Stimulated activated naive B cell treated with anti-CD40 and anti-IgM and Interleukin-4, amounts not matched to agents 10 μg/mL and 1 μg/mL and 100 μg/mL, for 72 hours (primary cell): Measurements from ENCODE around the gene GCKR.

Source experiments
- ATAC-seq, 2 donors: fragments of 150-1000 bp; cut with Tn5 transposase; replicated peaks; 2 replicates each; pipeline ENCODE4 v1.10.0; 2021; ENCODE audit warnings: moderate library complexity in 1 of 2
- DNase-seq: peaks from one replicate; pipeline ENCODE4 v3.0.0; 2021
- H3K27ac Mint-ChIP-seq: one replicate; pipeline ENCODE4 v1.8.0; 2022; ENCODE audit warnings: mild to moderate bottlenecking, mixed read lengths
- H3K27me3 Mint-ChIP-seq, 2 donors: one replicate each; pipeline ENCODE4 v1.8.0; 2022; ENCODE audit warnings: mixed read lengths in 2 of 2
- H3K36me3 Mint-ChIP-seq, 2 donors: one replicate each; pipeline ENCODE4 v1.8.0; 2022; ENCODE audit warnings: mixed read lengths in 2 of 2, mild to moderate bottlenecking in 1 of 2
- H3K4me1 Mint-ChIP-seq, 2 donors: one replicate each; pipeline ENCODE4 v1.8.0; 2022; ENCODE audit warnings: mixed read lengths in 2 of 2, mild to moderate bottlenecking in 1 of 2
- H3K4me3 Mint-ChIP-seq, 2 donors: one replicate each; pipeline ENCODE4 v1.8.0; 2022; ENCODE audit warnings: mild to moderate bottlenecking in 2 of 2, mixed read lengths in 2 of 2, moderate library complexity in 1 of 2
- H3K9me3 Mint-ChIP-seq, 2 donors: one replicate each; pipeline ENCODE4 v1.8.0; 2022; ENCODE audit warnings: mixed read lengths in 2 of 2, mild to moderate bottlenecking in 1 of 2

The GCKR gene, protein sequence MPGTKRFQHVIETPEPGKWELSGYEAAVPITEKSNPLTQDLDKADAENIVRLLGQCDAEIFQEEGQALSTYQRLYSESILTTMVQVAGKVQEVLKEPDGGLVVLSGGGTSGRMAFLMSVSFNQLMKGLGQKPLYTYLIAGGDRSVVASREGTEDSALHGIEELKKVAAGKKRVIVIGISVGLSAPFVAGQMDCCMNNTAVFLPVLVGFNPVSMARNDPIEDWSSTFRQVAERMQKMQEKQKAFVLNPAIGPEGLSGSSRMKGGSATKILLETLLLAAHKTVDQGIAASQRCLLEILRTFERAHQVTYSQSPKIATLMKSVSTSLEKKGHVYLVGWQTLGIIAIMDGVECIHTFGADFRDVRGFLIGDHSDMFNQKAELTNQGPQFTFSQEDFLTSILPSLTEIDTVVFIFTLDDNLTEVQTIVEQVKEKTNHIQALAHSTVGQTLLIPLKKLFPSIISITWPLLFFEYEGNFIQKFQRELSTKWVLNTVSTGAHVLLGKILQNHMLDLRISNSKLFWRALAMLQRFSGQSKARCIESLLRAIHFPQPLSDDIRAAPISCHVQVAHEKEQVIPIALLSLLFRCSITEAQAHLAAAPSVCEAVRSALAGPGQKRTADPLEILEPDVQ

DNA sequence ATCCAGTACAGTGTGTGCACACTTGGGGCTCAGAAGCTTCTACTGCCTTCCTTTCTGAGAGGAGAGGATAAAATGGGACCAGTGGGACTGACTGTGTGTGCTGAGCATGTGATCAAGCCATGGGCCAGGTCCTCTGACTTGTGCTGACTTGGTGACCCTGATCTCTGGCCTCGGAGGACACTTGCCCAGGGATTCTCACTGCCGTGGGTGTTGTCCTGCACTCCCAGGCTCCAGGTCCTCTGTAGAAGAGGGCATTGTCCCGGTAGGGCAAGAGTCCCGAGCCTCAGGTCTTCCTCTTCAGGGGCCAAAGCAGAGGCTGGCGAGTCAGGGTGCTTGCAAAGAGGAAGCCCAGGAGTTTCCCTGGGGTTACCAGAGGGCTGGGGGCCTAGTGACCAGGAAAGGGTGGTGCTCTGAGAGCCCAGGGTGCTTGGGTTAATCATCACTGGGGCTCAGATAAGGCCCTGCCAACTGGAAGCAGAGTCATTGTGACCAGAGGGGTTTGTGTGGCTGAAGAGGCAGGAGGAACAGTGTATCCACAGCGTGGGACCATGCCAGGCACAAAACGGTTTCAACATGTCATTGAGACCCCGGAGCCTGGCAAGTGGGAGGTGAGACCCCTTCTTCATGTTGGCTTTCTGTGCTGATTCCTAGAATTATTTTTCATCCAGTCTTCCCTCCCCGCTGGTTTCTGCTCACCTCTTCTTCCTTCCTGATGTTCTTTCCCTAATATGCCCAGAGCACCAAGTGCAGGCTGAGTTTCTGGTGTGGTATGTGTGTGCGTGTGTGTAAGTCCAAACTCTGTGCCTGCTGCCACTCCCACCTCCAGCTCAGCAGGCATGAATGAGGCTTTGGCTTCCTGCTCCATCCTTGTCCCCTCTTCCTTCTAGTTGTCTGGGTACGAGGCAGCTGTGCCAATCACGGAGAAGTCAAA is at the start of gene GCKR:
Gene GCKR (plus strand): TSS at position 483 of the 931 bp plus-strand sequence. CDS start 66 bp downstream, at position 549.
- ATAC-seq (peak; percentile 29 to 42), DNase-seq (no peak)
- no peaks in the 10 kb centered on the region for H3K9me3 Mint-ChIP-seq
- peaks cover 7 to 17% of the 10 kb centered on the region in 2 donors for H3K4me1 Mint-ChIP-seq
- H3K4me3 Mint-ChIP-seq = peak within 1 kb of the TSS; percentile 86 to 88
- peaks cover 0 to 3% of the 10 kb centered on the region in 2 donors for H3K36me3 Mint-ChIP-seq
- H3K27me3 Mint-ChIP-seq = peaks cover 52 to 63% of the 10 kb centered on the region in 2 donors
- H3K27ac Mint-ChIP-seq = no peak within 1 kb of the TSS

DNA sequence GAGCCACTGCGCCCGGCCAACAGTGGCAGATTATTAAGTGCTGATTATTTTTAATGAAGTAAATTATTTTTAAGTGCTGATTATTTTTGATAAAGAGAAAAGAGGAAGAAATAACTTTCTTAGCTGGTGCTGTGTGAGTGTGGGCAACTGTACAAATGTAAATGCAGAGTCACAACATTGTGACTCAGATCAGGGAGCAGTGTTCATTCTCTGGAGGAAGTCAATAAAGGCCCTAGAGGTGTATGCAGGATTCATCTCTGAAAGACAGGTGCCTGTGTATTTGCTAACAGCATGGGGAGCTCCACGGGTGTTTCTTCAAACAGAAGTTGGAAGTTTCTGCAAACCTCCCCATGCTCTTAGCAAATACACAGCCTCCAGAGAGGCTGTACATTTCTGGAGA is 48.3 kb upstream of the GCKR start:
- H3K36me3 Mint-ChIP-seq = peaks cover 19 to 45% of the 10 kb centered on the region in 2 donors
- no peaks in the 10 kb centered on the region for H3K9me3 Mint-ChIP-seq
- no peaks in the 10 kb centered on the region for H3K27me3 Mint-ChIP-seq
- DNase-seq = no peak
- H3K27ac Mint-ChIP-seq = no peak overlapping the region
- H3K4me1 Mint-ChIP-seq = peaks cover 0 to under 1% of the 10 kb centered on the region in 2 donors
- H3K4me3 Mint-ChIP-seq = no peak overlapping the region
- ATAC-seq = no peak

DNA sequence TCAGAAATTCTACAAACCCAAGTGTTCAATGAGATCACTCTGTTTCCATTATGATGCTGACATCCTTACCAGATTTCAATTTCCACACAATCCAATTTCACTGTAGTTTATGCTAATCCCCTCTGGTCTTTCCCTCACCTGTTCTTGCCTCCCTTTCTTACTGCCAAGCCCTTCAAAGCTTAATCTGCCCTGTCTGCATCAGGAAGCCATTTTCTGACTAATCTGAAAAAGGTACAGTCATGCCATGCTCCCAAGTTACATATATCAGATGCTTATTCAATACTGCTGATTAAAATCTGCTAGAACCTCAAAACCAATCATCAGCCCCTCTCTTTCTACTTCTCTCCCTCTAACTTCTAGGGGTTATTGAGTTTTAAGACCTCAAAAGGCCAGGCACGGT is 45.5 kb upstream of the GCKR start:
- Mint-ChIP-seq H3K4me1 (no peaks in the 10 kb centered on the region), H3K27me3 (no peaks in the 10 kb centered on the region), H3K36me3 (peaks cover 25 to 47% of the 10 kb centered on the region in 2 donors), H3K4me3 (no peak overlapping the region), H3K9me3 (no peaks in the 10 kb centered on the region), H3K27ac (no peak overlapping the region)
- ATAC-seq = no peak
- DNase-seq = no peak

DNA sequence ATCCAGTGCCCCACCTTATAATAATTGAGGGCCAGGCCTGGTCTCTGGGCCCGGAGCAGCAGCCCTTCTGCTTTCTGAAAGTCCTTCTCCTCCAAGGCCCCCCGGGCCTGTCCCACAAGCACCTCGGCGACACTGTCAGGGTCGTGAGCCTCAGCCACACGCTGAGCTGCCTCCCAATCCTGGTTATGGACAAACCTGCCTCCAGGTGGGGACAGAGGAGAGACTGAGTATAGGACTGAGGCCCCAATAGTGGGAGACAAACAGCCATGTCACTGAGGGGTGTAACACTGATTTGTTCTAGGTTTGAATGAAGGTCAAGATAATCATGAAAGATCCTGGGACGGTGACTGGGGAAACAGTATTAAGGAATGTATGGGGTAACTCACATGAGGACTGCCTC is 42.7 kb upstream of the GCKR start:
- peaks cover 23 to 52% of the 10 kb centered on the region in 2 donors for H3K36me3 Mint-ChIP-seq
- no peak for DNase-seq
- H3K4me1 Mint-ChIP-seq = no peaks in the 10 kb centered on the region
- no peaks in the 10 kb centered on the region for H3K9me3 Mint-ChIP-seq
- H3K27me3 Mint-ChIP-seq = no peaks in the 10 kb centered on the region
- no peak for ATAC-seq
- no peak overlapping the region for H3K27ac Mint-ChIP-seq
- no peak overlapping the region for H3K4me3 Mint-ChIP-seq

DNA sequence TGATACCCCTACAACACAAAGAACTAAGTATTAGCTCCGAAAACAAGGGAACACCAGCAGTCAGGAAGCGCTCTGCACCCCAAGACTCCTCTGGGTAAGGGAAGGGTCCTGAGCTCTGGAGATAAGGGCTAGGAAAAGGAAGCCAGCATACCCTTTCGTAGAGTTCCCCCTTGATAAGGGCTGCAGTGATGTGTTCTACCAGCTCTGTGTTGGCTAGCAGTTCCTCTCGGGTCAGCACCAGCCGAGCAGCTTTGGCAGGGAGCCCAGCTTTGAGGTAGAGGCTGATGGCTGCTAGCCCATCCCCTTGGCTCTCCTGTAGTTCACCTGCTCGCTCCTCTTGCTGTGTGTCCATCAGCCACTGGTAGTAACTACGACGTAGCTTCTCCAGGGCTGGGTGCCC is 35.5 kb upstream of the GCKR start:
- Mint-ChIP-seq H3K9me3 (no peaks in the 10 kb centered on the region), H3K4me1 (no peaks in the 10 kb centered on the region), H3K4me3 (no peak overlapping the region), H3K27me3 (no peaks in the 10 kb centered on the region), H3K36me3 (peaks cover 6 to 48% of the 10 kb centered on the region in 2 donors), H3K27ac (no peak overlapping the region)
- ATAC-seq (no peak), DNase-seq (no peak)

DNA sequence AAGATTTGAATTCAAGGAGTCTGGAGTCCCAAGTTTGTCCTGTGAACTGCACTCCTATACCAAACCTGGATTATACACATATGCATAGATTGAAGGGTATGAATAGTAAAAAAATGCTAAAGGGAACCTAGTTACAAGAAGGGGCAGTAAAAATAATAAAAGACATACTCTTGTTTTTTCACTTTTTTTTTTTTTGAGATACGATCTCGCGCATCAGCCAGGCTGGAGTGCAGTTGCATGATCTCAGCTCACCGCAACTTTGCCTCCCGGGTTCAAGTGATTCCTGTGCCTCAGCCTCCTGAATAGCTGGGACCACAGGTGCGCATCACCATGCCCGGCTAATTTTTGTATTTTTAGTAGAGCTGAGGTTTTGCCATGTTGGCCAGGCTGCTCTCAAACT is 32.2 kb upstream of the GCKR start:
- peaks cover 0 to 28% of the 10 kb centered on the region in 2 donors for H3K36me3 Mint-ChIP-seq
- H3K4me1 Mint-ChIP-seq = no peaks in the 10 kb centered on the region
- no peak overlapping the region for H3K27ac Mint-ChIP-seq
- no peaks in the 10 kb centered on the region for H3K9me3 Mint-ChIP-seq
- no peak for ATAC-seq
- no peak overlapping the region for H3K4me3 Mint-ChIP-seq
- H3K27me3 Mint-ChIP-seq = no peaks in the 10 kb centered on the region
- DNase-seq = no peak

DNA sequence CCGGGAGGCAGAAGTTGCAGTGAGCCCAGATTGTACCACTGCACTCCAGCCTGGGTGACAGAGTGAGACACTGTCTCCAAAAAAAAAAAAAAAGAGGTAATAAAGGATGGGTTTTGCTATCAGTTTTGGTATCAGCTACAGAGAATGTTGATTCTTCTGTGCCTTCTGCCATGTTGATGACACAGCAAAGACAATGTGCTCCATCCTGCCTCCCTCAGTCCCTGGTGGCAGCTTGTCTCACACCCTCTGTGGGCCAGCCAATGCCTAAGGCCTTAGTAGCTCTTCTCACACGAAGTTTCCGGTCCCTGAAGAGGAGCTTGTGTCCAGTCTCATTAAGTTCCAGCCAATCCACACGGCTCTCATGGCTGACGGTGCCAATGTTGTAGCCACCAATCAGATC is 24.7 kb upstream of the GCKR start:
- DNase-seq (no peak), ATAC-seq (no peak)
- Mint-ChIP-seq H3K27me3 (no peaks in the 10 kb centered on the region), H3K4me3 (no peak overlapping the region), H3K9me3 (no peaks in the 10 kb centered on the region), H3K27ac (peak overlapping the region; percentile 65), H3K4me1 (no peaks in the 10 kb centered on the region), H3K36me3 (peaks cover 15 to 19% of the 10 kb centered on the region in 2 donors)

DNA sequence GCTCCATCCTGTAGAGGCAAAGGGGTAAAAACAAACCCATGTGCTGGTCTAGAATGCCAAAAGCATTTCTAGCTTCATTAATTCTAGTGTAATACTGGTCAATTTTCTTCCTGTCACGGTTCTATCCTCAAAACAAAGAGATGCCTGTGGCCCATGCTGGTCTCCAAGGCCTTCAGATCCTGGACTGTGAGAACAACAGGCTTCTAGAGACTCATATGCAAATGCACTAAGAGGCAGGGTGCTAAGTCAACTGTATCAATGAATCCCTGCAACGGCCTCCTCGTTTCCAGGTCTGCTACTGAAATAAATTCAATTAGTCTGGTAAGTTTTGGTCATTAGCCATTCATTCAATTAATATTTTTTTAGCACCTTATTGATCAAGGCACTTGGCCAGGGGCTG is 11.1 kb upstream of the GCKR start:
- DNase-seq (no peak), ATAC-seq (no peak)
- Mint-ChIP-seq H3K9me3 (no peaks in the 10 kb centered on the region), H3K27ac (no peak overlapping the region), H3K36me3 (peaks cover 12 to 29% of the 10 kb centered on the region in 2 donors), H3K4me3 (no peak overlapping the region), H3K4me1 (peaks cover 6 to 24% of the 10 kb centered on the region in 2 donors), H3K27me3 (no peaks in the 10 kb centered on the region)

DNA sequence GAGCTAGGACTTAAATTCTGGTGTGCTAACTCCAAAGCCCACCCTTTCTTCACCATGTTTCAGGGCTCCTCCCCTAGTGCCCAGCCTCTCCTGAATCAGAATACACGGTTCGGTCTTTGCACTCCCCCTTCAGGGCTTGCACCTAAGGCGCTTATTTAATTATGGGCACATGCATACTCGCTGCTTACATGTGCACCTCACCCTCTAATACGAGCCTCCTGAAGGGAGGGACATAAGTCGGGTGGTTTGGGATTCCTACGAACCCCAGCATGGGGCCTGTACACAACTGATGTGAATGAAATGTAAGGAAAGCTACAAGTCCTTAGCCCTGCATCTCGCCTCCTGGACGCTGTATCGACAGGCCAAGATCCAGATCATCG is 7.5 kb upstream of the GCKR start:
- H3K9me3 Mint-ChIP-seq = no peaks in the 10 kb centered on the region

DNA sequence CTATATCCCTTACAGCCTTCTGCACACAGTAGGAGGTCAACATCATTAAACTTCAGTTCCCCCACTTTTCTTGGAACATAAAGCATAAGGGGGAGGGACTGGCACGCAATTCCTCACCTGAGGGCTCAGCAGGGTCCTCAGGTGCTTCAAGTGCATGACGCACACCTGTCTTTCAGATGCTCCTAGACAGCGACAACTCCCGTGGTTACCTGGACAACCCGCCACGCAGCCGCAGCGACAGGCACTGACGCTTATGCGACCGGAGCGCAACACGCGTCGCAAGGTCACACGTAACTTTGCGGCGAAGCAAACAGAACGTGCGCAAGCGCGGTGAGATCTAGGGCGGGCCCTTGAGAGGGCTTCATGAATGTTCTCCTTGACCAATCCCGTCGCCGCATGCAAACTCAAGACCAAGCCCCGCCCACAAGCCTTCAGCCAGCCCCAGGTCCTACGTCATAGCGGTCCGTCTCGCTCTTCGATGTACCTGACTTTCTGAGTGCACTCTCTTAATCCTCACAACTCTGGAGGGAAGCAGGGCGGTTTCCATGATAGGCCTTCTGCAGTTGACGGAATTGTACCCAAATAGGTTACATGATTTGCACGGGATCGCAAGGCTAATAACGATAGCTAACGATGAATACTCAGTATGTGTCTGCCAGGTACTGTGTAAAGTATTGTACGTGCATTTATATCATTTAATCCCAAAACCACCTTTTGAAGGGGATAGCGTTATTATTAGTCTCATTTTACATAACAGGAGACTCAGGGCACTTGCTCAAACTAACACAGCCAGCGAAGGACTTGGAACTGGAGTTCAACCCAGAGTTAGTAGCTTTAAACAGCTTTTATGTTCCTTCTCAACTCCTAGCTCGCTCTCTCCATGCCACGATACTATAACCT is 6.9 kb upstream of the GCKR start, which contains the start of gene IFT172:
Gene IFT172 (minus strand): TSS at position 246 of the 900 bp plus-strand sequence. CDS start 90 bp downstream, at position 156.
- peak; percentile 92 to 95 for ATAC-seq
- H3K36me3 Mint-ChIP-seq = peaks cover 1 to 4% of the 10 kb centered on the region in 2 donors
- H3K4me3 Mint-ChIP-seq = peak within 1 kb of the TSS; percentile 94
- H3K9me3 Mint-ChIP-seq = no peaks in the 10 kb centered on the region
- H3K27me3 Mint-ChIP-seq = peaks cover 20 to 23% of the 10 kb centered on the region in 2 donors
- DNase-seq = peak; percentile 98
- H3K4me1 Mint-ChIP-seq = peaks cover 3 to 26% of the 10 kb centered on the region in 2 donors
- peak within 1 kb of the TSS; percentile 95 for H3K27ac Mint-ChIP-seq

More for the DNA sequence above, 7.5 kb upstream of the GCKR start:
- Mint-ChIP-seq H3K27me3 (peaks cover 15 to 17% of the 10 kb centered on the region in 2 donors), H3K4me1 (peaks cover 3 to 20% of the 10 kb centered on the region in 2 donors), H3K27ac (peak overlapping the region; percentile 95), H3K36me3 (peaks cover 1 to 5% of the 10 kb centered on the region in 2 donors), H3K4me3 (peak overlapping the region; percentile 94)
- ATAC-seq (peak in 1 of 2 donors; percentile 3), DNase-seq (no peak)

DNA sequence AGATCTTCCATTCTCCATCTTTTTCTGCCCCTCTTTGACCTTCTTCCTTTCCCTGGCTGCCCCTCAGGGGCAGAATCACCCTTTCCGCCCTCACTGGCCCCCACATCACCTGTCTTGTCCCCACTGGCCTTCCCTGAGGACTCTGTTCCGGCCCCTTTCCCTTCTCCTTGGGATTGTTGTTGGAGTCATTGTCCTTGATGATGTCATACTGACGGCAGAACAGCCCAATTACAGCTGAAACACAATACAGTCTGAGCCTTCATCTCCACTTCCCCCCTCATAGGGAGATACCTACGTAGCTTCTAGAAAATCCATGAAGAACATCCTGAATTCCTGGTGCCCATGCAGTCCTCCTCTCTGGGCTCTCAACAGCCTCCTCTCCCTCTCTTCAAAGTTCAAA is 4.1 kb upstream of the GCKR start:
- H3K27me3 Mint-ChIP-seq = peaks cover 45 to 49% of the 10 kb centered on the region in 2 donors
- H3K4me3 Mint-ChIP-seq = no peak overlapping the region
- DNase-seq = no peak
- H3K9me3 Mint-ChIP-seq = no peaks in the 10 kb centered on the region
- peaks cover 0 to 3% of the 10 kb centered on the region in 2 donors for H3K36me3 Mint-ChIP-seq
- H3K27ac Mint-ChIP-seq = no peak overlapping the region
- no peak for ATAC-seq
- peaks cover 10 to 36% of the 10 kb centered on the region in 2 donors for H3K4me1 Mint-ChIP-seq

DNA sequence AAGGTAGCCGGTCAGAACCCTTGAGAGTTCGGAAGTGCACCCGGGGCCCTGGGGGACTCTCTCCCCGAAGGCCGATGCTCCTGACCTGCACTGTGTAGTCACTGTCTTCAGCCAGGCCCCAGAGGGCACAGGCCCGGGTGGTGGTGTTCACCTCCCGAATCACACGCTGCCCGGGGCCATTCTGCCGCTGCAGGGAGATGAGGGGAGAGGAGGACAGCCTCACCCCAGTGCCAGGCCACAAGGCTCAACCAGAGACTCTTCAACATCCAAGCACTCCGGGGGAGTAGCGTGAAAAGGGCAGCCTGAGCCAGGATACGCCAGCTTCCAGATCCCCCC is 2.7 kb upstream of the GCKR start:
- ATAC-seq (no peak), DNase-seq (no peak)
- Mint-ChIP-seq H3K27ac (no peak overlapping the region), H3K4me1 (peaks cover 10 to 30% of the 10 kb centered on the region in 2 donors), H3K9me3 (no peaks in the 10 kb centered on the region), H3K36me3 (peaks cover 0 to 3% of the 10 kb centered on the region in 2 donors), H3K4me3 (peak overlapping the region; percentile 67 to 73), H3K27me3 (peaks cover 47 to 57% of the 10 kb centered on the region in 2 donors)

DNA sequence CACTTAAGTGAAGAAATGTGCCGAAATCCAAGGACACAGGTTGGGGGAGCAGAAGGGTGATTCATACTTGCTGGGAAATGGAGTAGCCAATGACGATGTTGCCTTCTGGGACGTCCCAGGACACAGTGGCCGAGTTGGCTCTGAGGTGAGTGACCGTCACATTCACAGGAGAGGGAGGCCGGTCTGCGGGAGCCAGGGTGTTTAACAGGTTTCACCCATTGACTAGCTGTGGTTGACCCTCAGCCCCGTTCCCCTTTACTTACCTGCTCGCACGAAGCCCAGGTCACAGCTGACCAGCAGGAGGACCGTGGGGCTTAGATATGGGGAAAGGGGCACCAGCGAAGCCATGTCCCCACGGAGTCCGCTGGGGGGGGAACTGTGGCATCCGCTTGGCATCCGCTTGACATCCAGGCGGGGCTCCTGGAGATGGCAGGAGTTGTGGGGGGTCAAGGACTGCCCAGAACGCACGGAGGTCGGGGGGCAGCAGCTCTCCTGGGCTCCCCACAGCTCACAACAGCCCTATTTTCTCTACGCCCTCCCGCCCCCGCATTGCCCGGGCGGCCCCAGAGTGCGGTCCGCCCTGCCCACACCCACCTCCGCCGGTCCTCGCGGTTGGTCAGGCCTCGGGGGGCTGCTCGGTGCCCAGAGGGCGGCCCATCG is 2.2 kb upstream of the GCKR start:
- Mint-ChIP-seq H3K4me3 (peak overlapping the region; percentile 67 to 73), H3K36me3 (peaks cover 0 to 3% of the 10 kb centered on the region in 2 donors), H3K27ac (no peak overlapping the region), H3K4me1 (peaks cover 9 to 26% of the 10 kb centered on the region in 2 donors), H3K27me3 (peaks cover 51 to 61% of the 10 kb centered on the region in 2 donors), H3K9me3 (no peaks in the 10 kb centered on the region)
- ATAC-seq (no peak), DNase-seq (no peak)
